CD4-positive, alpha-beta T cell treated with Interferon gamma for 1 hour (primary cell): ENCODE data around the gene SERINC5.
"Not testable (repeated sequence)": the region's sequence is repeated elsewhere in the genome, so short reads cannot be mapped to it uniquely, and the experiment has no call there.

Experiments used
- DNase-seq: peaks from one replicate; pipeline ENCODE4 v3.0.0-alpha.2; 2020

SERINC5 gene

DNA sequence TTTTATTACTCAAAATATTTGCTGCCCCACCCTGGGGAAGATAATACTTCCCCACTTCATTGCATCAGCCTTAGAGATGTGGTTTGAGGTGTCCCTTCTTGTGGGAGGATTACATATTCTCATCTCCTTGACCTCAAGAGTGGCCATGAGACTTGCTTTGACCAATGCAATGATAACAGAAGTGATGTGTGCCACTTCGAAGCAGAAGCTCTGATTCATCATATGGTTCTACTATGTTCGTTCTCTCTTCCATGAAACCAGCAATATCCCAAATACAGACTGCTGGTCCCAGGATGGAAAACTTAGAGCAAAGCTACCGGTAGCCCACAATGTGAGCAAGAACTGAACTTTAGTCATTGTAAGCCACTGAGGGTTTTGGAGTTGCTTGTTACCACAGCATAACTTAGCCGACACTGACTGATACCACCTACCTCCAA lies 128.7 kb downstream of the SERINC5 start:
- peak; percentile 40 for DNase-seq

DNA sequence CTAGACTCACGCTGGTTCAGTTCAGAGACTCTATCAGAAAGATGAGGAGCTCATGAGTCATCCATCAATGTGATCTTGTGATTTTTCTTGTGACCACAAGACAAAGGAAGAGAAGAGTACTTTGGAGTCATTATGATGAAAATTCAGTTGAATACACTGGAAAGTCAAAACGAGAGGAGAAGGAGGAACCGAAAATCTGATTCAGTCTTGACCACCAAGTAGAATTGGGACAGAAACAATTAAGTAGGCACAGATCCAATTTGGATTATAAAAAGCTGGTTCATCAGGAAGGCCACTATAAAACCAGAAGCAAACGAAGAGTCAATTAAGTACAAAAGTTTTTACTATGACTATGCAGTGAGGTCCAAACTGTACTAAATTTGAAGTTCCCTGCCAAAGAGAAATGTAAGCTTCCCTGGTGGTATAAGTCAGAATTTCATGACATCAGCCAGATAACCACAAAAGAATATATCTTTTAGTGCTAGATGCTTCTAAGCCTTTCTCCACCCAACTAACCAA lies 129.8 kb downstream of the SERINC5 start:
- DNase-seq: no peak

DNA sequence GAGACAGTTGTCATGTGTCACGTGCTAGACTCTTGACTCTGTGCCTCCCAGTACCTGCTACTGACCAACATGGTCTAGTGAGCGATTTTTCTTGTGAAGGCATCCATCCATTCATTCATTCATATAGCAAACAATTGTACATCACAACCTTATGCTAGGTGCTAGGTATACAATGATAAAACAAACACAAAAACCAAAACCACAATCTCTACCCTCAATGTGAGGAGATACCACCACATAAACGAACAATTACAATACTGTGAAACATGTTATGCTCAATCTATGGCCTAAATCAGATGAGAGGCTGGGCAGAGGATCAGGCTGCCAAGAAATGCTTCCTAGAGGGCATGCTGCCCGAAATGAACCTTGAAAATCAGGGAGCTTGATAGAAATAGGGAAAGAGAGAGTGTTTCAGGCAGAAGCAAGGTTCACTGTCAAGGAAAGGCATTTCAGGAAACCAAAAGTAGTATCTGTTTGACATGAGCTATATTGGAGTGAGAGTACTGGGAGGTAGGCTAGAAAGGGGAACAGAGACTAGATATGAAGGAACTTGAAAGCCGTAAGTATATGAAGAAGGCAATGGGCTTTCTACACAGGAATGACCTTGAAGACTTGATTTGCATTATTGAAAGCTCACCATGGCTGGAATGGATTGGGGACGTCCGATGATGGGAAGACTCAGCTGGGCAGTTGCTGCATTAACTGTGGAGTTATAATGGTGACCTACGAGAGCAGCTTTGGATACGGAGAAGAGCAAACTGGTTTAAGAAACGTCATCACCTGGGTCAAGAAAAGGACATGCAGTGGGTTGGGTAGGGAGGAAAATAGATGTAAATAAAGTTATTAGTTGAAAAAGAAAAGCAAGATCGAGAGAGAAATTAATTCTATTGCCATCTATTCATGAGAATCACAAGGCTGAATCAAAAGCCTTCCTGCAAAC lies 130.6 kb downstream of the SERINC5 start:
- no peak for DNase-seq

DNA sequence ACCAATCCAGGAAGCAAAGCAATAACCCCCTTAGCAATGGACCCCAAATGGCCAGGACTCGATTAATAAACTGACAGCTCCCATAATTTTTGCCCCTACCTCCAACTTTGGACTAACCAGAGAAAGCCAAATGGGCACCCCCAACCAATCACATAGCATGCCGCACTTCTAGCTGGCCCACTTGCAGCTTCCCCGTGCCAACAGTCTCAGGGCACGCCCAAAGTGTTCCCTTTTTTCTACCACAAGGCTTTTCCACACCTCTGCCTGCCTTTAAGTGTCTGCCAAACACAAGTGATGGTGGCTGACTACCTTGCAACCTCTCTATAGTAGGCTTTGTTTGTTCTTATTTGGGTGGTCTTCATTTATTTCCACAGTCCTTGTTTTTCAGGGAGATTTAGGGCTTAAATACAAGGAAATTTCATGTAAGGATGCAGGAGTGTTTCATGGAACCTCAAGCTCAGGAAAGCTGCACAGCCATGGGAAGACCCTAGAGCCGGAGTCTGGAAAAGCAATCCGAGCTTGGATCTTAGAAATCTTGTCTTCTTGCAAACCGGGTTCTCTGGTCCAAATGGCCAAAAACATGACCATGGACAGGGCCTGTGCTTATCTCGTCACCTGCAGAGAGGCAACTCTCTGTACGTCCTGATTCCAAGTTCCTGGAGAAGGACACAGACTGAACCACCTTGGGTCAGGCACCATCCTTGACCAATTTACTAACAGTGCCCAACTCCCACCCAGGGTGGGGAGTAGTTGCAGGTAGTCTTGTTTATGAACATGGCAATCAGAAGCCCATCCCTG lies 131.5 kb downstream of the SERINC5 start:
- no peak for DNase-seq

DNA sequence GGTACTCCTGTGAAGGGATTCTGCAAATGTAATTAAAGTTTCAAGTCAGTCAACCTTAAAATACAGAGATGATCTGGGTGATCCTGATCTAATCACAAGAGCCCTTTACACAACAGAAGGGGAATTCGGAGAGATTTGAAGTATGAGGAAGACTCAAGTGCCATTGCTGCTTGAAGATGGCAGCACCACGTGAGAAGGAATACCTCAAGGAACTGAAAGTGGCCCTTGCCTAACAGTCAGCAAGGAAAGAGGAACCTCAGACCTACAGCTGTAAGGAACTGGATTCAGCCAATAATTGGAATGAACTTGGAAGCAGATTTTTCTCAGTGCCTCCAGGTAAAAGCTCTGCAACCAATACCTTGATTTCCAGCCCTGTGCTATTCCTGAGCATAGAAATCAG lies 133.3 kb downstream of the SERINC5 start:
- DNase-seq: peak; percentile 52

DNA sequence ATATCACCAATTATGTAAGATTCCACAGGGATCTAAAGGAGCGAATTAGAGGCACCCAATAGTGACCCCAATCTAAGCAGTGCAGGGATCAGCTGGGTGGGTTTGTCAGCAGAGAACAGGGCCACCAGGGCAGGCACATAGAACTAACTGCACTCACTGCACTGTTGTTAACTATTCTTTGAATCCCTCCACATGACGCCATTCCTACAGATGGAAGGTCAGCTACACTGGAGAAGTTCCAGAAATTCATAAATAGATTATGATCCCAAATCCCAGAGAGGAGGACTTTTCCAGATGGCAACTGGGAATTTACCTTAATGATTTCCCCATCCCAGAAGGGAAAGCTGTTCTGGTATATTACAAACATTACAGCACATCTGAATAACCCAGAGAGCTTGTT lies 136.5 kb downstream of the SERINC5 start:
- DNase-seq: no peak

DNA sequence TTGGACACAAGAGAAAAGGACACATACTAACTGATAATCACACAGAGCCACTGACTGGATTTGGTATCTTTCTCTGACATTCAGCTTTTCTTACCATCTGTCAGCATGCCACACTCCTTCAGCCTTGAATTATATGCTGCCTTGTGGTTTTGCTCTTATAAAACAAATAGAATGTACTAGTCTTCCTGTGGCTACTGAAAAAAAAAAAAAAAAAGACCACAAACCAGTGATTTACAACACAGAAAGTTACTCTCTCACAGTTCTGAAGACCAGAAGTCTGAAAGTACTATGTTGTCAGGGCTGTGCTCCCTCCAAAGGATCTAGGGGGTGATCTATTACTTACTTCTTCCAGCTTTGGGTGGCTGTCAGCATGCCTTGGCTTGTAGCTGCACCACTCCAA lies 138.4 kb downstream of the SERINC5 start:
- DNase-seq: no peak

DNA sequence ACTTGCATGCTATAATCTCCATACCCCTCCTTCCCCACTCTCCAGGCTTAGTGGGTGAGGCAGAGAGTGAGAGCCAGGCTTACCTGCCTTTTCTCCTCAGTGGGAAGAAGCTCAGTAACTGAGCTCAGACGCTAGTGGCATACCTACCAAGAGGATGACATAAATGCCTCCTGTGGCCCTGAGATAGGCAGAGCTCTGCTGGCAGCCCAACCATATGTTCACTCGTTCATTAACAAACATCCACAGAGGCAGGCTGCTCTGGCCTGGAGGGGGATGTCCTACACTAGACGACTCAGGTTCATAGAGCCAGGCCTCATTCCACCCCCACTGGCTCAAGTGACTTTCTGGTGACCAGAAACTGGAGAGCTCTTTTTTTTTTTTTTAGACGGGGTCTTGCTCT lies 139.4 kb downstream of the SERINC5 start:
- DNase-seq: no peak

DNA sequence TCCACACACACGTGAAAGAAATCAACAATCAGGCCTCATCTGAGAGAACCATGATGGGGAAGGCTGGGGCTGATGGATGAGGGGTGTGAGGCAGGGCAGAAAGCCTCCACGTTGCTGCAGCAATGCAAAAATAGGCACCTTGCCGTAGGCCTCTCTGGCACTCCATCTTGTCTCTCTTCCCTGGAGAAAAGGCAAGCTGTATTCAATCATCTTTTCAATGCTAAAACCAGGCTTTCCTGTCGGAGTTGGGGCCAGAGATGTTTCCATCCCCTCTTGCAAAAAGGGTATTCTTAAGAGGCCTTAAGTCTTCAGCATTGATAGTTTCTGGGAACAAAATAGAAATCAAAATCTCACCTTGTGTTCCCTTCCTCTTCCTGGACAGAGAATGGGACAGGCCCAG lies 139.8 kb downstream of the SERINC5 start:
- no peak for DNase-seq

DNA sequence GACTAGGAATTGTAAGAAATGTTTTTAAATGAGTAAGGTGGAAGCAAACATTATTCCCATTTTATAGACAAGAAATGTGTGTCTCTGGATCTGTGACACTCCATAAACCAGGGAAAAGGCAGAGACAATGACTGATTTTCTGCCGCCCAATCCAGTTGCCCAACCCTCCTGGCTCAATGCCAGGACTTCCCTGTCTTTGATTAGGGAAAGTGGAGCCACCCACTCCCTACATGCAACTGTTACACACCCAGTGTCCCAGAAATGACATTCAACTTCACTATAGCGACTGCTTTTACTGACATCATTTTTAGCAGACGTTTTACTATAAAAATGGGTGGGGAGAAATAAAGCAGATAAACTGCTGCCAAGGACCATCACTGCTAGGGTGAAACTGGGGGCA lies 141.0 kb downstream of the SERINC5 start:
- DNase-seq: no peak

DNA sequence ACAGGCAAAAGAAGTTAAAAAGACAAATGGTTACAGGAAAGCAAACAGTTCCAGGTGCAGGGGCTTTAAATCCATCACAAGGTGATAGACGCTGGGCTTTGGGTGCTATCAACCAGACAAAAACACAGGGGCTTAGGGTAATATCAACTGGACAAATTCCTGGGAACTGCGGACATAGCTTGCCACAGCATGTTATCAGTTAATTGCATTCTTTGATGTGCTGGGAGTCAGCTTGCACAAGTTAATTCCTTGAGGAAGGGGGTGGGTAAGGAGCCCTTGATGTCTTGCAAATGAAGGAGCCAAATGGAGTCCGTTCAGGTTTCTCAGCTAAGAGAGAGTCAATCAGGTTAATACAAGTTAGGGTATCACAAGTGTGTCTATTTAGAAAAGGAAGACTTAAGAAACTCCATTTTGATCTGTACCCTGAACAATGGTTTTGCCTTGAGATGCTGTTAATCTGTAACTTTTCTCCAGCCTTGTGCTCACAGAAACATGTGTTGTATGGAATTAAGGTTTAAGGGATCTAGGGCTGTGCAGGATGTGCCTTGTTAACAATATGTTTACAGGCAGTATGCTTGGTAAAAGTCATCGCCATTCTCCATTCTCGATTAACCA lies 144.4 kb downstream of the SERINC5 start:
- DNase-seq: not testable (repeated sequence)

DNA sequence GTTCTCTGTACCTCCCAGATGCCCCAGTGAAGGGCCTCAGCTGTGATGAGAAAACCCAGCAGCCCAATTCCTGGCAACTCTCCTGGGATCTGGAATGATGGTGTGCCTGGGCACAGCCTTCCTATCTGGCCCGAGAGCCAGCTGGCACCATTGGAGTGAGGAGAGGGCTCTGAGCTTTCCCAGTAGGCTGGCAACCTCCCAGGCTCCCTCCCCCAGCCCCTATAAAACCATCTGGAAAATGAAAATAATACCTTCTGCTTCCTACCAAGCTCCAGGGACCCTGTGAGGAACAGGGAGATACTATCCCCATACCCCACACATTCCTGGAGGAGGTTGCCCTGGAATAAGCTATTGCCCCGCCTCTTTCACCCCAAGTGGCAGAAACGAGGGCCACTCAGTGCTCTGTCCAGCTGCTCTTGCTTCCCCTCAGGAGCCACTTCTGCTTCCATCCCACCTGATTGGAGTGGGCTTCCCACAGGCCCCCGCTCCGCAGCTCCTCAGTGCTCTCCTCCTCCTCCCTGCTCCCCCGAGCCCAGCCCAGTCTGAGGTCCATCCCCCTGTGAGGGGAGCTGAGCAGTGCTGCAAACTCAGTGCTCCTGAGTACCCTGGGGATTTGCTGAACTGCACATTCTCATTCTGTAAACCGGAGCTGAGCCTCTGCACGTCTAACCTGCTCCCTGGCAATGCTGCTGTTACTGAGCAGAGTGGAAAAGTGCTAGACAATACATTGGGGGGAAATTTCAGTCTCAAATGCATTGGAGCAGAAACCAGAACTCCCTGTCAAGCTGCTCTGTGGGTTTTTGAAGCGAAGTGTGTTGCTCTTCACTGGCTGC lies 146.0 kb downstream of the SERINC5 start:
- DNase-seq: no peak

DNA sequence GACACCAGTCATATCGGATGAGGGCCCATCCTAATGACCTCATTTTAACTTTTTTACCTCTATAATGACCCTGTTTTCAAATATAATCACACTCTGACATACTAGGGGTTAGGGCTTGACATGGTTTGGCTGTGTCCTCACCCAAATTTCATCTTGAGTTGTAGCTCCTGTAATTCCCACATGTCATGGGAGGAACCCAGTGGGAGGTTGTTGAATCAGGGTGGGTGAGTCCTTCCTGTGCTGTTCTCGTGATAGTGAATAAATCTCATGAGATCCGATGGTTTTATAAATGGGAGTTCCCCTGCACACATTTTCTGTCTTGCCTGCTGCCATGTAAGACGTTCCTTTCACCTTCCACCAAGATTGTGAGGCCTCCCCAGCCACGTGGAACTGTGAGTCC lies 148.9 kb downstream of the SERINC5 start:
- DNase-seq: no peak

DNA sequence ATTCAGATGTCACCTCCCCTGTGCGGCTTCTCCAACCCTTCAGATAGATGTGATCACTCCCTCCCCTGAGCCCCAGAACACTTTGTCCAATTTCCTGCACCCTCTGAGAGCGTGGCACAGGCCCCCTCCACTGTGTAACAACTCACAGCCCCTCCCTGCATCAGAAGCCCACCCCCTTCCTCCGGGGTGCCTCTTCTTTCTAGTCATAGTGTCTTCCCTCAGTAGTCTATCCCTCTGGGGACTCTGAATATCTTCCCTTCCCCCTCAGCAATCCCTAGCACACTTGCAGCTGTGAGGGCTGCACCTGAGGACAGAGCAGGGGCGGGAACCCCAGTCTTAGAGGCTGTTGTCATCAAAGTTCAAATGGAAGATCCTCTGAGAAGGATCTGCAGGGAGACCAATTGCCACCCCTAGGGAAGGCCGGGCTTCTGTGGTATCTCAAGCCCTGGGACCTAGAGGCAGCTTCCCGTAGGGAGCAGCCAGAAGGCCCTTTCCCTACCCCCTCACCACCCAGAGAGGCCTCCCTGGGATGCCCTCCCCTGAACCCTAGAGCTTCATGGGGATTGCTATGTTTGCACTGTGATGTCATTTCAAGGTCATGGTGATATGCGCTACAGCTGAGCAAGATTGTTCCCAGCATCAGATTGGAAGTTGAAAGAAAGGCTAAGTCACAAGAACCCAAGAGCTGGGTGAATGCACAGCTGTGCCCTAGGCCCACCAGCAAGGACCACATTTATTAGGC lies 150.0 kb downstream of the SERINC5 start:
- no peak for DNase-seq

DNA sequence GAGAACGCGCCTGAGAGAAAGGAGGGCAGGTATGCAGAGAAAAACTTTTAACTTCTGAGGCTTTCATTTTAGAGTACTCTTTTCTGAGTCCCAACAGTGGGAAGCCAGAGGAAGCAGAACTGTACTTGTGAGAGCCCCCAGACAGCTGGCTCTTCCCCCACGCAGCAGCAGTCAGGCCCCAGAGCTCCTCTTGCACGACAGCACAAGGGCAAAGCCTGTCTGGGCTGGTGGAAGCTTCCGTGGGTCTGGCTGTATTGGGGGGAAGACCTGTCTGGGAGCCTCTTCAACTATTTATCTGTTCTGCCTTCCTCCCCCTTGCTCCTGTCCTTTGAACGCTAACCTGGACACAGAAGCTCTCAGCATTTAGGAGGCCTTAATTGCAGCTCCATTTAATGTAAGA lies 152.5 kb downstream of the SERINC5 start:
- no peak for DNase-seq

DNA sequence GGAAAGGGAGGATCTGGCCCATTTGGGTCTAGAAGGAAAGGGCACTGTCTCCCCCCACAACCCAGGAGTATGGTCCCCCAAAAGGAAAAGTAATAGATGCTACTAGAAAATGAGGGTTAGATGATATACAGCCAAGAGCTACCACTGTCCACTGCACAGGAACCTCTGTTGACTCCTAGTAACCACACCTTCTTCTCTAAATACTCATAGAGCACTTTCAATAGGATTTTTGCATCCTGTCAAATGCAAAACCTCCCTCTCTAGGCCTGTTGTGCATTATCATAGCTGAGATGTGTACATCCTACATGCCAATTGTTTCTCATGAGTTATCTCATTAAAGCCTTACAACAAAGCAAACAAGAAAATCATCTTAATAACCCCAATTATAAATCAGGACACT lies 153.9 kb downstream of the SERINC5 start:
- no peak for DNase-seq

DNA sequence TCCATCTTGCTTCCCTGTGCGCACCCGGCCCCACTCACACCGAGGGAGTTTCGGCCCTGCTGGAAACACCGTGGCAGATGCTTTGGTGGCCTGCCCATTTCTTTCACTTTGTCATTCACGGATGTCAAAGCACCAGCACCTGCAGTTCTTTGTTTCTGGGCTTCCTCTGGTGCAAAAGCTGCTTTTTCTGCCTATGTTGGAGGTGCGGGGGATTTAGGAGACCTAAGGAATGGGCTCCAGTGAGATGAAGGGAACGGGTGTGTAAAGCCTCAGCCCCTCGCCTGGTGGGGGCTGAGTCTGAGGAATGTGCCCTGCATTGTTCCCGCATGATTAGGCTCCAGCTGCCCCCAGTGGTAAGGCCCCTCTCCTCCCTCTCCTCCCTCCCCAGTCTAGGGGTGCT lies 158.4 kb downstream of the SERINC5 start:
- DNase-seq: no peak

DNA sequence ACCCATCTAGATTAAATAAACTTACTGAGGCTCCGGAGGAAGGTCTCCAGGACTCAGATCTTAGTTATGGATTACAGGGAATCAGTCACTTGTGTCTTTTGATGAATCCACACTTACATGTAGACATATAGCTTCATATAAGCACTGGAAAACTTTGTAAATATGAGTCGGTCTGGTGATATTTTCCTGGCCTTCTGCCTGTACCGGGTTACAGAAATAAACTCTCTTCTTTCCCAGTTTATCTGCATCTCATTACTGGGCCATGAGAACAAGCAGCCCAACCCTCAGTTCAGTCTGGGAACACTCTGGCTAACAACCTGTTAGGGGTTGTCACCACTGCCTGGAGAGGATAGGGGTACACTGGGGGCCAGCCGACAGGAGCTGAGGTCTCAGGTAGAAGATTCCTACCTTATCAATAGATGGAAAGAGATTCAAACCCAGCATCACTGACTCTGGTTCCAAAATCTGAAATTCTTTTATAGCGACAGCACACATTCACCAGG lies 161.6 kb downstream of the SERINC5 start:
- no peak for DNase-seq

DNA sequence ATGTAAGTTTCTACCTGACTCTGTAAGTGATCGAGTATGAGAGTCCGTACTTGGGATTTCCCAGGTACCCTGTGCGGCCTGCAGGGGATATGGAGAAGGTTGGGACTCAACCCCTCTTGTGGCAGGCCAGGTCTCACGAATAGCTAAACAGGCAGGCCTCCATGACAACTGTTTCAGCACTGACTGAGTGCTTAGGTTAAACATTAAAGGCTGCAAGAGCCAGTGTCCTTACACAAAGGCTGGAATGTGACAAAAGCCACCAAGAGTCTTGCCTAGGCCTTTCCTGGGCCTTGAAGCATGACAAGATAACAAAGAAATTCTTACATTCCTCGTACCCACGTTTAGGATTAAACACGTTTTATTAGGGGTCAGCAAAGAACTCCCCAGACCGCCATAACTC lies 162.1 kb downstream of the SERINC5 start:
- no peak for DNase-seq

DNA sequence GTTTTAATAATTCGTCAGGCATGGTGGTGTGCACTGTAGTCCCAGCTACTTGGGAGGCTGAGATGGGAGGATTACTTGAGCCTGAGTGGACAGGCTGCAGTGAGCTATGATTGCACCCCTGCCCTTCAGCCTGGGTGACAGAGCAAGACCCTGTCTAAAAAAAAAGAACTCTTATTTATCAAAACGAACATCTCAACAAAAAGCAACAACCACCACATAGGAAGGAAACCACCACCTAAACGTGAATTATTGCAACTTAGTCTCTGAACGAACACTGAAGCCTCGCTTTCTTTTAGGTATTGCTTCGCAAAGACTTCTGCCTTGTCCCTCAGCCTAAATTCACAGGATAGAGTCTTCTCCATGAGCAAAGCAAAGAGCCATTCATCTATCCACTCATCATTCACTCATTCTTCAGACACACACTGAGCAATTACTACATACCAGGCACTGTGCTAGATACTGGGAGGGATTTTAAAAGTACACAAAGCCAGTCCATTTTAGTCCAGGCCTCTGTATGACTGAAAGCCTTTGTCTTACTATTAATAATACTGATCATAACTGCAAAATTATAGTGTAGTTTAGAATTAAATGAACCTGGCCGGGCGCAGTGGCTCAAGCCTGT lies 163.3 kb downstream of the SERINC5 start:
- no peak for DNase-seq

DNA sequence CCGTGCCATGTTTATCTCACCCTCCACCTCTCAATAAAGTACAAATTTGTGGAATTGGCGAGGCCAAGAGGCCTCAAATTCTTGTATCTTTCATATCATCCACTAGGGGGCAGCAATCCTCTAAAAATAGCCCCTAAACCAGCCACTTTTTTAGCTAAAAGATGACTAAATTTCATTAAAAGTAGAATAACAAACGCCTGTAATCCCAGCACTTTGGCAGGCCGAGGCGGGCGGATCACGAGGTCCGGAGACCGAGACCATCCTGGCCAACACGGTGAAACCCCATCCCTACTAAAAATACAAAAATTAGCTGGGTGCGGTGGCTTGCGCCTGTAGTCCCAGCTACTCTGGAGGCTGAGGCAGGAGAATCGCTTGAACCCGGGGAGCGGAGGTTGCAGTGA lies 164.1 kb downstream of the SERINC5 start:
- DNase-seq: peak; percentile 14
